MM.1S (cell line): ENCODE results near the gene KRT4.

Experiments
- DNase-seq: peaks from one replicate; pipeline ENCODE4 v3.0.0-alpha.2; 2015
- H2AFZ ChIP-seq: fragments of 300-600 bp; sonication (generic); 2 replicates; pipeline ENCODE4 v1.6.0; 2016; ENCODE audit warnings: antibody characterized with exemption, low read length
- H3F3A ChIP-seq: fragments of 300-600 bp; sonication (generic); 2 replicates; pipeline ENCODE4 v1.6.1; 2016; ENCODE audit warnings: mild to moderate bottlenecking, antibody characterized with exemption, low read length, moderate library complexity, mixed read lengths; ENCODE audit not compliant: insufficient read depth
- H3K27ac ChIP-seq: fragments of 300-600 bp; sonication (generic); 2 replicates; pipeline ENCODE4 v1.5.1; 2016; ENCODE audit warnings: mild to moderate bottlenecking, low read length
- H3K27me3 ChIP-seq: fragments of 300-600 bp; sonication (generic); replicated peaks from 2 replicates; pipeline ENCODE4 v1.6.0; 2016; ENCODE audit warnings: low read length; ENCODE audit not compliant: insufficient read depth
- H3K36me3 ChIP-seq: fragments of 300-600 bp; sonication (generic); replicated peaks from 2 replicates; pipeline ENCODE4 v1.6.1; 2016; ENCODE audit warnings: mild to moderate bottlenecking, low read length, mixed read lengths; ENCODE audit not compliant: insufficient read depth
- H3K4me1 ChIP-seq: fragments of 300-600 bp; sonication (generic); 2 replicates; pipeline ENCODE4 v1.6.1; 2016; ENCODE audit warnings: low read length, mixed read lengths
- H3K4me2 ChIP-seq: fragments of 300-600 bp; sonication (generic); 2 replicates; pipeline ENCODE4 v1.6.0; 2016; ENCODE audit warnings: low read depth, low read length
- H3K4me3 ChIP-seq: fragments of 300-600 bp; sonication (generic); 2 replicates; pipeline ENCODE4 v1.5.1; 2016; ENCODE audit warnings: low read length, mixed read lengths
- H3K79me2 ChIP-seq: fragments of 300-600 bp; sonication (generic); 2 replicates; pipeline ENCODE4 v1.6.1; 2016; ENCODE audit warnings: mixed run types, low read length, mixed read lengths
- H3K9ac ChIP-seq: fragments of 300-600 bp; sonication (generic); 2 replicates; pipeline ENCODE4 v1.6.1; 2016; ENCODE audit warnings: low read length, mixed read lengths
- H3K9me2 ChIP-seq: fragments of 300-600 bp; sonication (generic); replicated peaks from 2 replicates; pipeline ENCODE4 v1.6.1; 2016; ENCODE audit warnings: mild to moderate bottlenecking, low read length, mixed read lengths; ENCODE audit not compliant: insufficient read depth
- H3K9me3 ChIP-seq: fragments of 300-600 bp; sonication (generic); replicated peaks from 2 replicates; pipeline ENCODE4 v1.6.1; 2016; ENCODE audit warnings: mild to moderate bottlenecking, low read length, mixed read lengths; ENCODE audit not compliant: insufficient read depth
- H4K20me1 ChIP-seq: fragments of 300-600 bp; sonication (generic); 2 replicates; pipeline ENCODE4 v1.6.1; 2016; ENCODE audit warnings: mild to moderate bottlenecking, low read length, moderate library complexity, mixed read lengths; ENCODE audit not compliant: insufficient read depth
- EZH2 ChIP-seq: fragments of 300-600 bp; sonication (generic); optimal IDR thresholded peaks from 2 replicates; pipeline ENCODE3; 2017; ENCODE audit warnings: low read depth, mild to moderate bottlenecking, antibody characterized with exemption, low read length, mixed read lengths
- EZH2phosphoT487 ChIP-seq: fragments of 300-600 bp; sonication (generic); IDR thresholded peaks from 2 replicates; pipeline ENCODE4 v1.6.1; 2018; ENCODE audit warnings: antibody characterized with exemption, low read length
- TF ChIP-seq, protein P1 (sequence below): fragments of 300-600 bp; sonication (generic); IDR thresholded peaks from 2 replicates; pipeline ENCODE4 v1.5.1; 2016; ENCODE audit warnings: antibody characterized with exemption, low read length, mixed read lengths

The KRT4 gene

DNA sequence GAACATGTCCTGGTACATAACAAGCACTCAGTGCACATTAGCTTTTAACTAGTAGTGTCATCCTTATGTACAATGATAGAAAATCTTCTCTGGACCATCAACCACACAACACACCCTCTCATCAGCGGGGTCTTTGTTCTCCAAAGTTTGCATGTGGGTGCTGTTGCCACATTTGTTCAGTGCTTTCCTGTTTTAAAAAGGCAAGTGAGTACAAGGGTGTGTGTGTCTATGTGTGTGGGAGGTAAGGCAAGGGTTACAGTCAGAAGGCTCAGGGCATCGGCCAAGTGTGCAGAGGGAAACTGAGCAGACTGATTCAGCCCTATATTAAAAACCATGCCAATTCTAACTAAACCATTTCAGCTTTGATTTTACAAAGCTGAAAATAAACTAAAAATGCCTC, 54.7 kb downstream of the KRT4 start:
- no peaks in the 10 kb centered on the region for H3K79me2 ChIP-seq
- no peaks in the 10 kb centered on the region for H3K9me3 ChIP-seq
- no peaks in the 10 kb centered on the region for H3K36me3 ChIP-seq
- no peak overlapping the region for H3K27ac ChIP-seq
- no peaks in the 10 kb centered on the region for H3K9me2 ChIP-seq
- H4K20me1 ChIP-seq, result no peaks in the 10 kb centered on the region
- no peak for DNase-seq
- no peak overlapping the region for H3K4me2 ChIP-seq
- no peak overlapping the region for H3K4me3 ChIP-seq
- H2AFZ ChIP-seq, result no peak overlapping the region
- no peaks in the 10 kb centered on the region for H3F3A ChIP-seq
- no peaks in the 10 kb centered on the region for H3K4me1 ChIP-seq
- TF ChIP-seq EZH2 (no peak), EZH2phosphoT487 (no peak)
- peaks cover 41% of the 10 kb centered on the region for H3K27me3 ChIP-seq
- H3K9ac ChIP-seq, result no peak overlapping the region

DNA sequence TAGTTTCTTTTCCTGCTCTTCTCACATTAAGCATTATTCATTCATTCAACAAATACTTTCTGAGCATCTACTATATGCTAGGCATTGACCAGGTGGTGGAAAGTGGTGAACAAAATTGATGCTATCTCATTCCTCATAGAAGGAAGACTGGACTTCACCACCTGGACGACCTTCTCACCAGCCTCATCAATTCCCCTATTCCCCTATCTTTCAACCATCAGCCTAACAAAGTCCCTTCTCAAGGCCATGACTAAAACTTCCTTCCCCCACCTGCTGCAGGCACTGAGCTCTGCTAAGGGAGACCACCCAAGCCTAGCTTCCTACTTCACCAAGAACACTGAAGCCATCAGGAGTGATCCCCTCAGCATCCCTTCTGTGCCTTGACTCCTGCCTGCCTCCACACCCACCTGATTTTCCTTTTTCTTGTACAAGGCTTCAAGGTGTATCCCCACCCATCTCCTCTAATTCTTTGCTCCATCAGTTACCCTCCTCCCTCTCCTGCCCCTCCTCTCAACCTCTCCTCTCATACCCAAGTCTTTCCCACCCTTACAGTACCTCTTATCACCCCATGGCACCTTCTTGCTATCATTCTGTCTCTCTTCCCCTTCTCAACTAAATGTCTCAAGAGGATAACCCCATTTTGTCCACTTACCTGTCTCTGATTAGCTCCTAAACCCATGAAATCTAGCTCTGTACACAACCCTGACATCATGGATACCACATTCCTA, 56.3 kb downstream of the KRT4 start:
- Histone ChIP-seq H3K4me1 (no peaks in the 10 kb centered on the region), H3K79me2 (no peaks in the 10 kb centered on the region), H3K36me3 (no peaks in the 10 kb centered on the region), H3K27ac (no peak overlapping the region), H4K20me1 (no peaks in the 10 kb centered on the region), H3K4me3 (no peak overlapping the region), H3K9ac (no peak overlapping the region), H3K27me3 (peaks cover 28% of the 10 kb centered on the region), H2AFZ (no peak overlapping the region), H3K9me3 (no peaks in the 10 kb centered on the region), H3K4me2 (no peak overlapping the region), H3F3A (no peaks in the 10 kb centered on the region), H3K9me2 (no peaks in the 10 kb centered on the region)
- no peak for TF ChIP-seq EZH2
- TF ChIP-seq, protein P1, sequence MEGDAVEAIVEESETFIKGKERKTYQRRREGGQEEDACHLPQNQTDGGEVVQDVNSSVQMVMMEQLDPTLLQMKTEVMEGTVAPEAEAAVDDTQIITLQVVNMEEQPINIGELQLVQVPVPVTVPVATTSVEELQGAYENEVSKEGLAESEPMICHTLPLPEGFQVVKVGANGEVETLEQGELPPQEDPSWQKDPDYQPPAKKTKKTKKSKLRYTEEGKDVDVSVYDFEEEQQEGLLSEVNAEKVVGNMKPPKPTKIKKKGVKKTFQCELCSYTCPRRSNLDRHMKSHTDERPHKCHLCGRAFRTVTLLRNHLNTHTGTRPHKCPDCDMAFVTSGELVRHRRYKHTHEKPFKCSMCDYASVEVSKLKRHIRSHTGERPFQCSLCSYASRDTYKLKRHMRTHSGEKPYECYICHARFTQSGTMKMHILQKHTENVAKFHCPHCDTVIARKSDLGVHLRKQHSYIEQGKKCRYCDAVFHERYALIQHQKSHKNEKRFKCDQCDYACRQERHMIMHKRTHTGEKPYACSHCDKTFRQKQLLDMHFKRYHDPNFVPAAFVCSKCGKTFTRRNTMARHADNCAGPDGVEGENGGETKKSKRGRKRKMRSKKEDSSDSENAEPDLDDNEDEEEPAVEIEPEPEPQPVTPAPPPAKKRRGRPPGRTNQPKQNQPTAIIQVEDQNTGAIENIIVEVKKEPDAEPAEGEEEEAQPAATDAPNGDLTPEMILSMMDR, result no peak
- TF ChIP-seq EZH2phosphoT487, result no peak
- DNase-seq, result no peak
